Fibroblast of peridontal ligament (primary cell): ENCODE data around the gene ATP10A.

Source experiments
- DNase-seq: peaks from one replicate; pipeline ENCODE4 v3.0.0-alpha.2; 2010; ENCODE audit errors: extremely low read depth

Gene ATP10A

DNA sequence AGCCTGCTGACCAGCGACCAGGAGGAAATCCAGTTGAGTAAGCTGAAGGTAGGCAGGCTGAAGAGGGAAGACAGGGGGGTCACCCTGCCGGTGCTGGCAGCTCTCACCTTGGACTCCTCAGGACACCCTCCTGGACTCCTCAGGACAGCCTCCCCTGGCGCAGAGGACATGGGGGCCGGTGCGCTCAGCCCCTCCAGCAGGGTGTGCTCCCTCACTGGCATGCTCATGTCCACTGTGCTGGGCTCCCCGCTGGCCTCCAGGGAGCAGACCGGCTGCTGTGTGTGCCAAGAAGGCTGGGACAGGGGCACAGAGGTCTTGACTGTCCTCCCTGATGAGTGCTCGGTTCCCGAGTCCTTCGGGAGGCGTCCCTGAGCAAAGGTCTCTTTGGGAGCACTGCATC is 183.6 kb downstream of the ATP10A start:
- no peak for DNase-seq

DNA sequence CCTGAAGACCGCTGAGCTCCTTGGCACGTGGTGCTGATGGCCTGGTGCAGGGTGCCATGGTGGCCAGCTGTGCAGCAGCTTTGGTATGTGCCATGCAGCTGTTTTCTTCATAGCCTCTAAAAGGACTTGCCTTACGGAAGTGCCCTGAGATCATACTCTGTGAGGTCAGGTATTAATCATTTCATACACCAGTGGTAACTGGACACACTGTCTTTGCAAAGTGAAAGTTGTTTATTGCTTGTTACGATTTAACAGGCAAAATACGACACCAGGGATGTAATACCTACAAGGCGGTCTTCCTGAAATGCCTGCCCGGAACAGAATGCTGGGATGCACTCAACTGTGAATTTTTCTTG is 184.6 kb downstream of the ATP10A start:
- no peak for DNase-seq

DNA sequence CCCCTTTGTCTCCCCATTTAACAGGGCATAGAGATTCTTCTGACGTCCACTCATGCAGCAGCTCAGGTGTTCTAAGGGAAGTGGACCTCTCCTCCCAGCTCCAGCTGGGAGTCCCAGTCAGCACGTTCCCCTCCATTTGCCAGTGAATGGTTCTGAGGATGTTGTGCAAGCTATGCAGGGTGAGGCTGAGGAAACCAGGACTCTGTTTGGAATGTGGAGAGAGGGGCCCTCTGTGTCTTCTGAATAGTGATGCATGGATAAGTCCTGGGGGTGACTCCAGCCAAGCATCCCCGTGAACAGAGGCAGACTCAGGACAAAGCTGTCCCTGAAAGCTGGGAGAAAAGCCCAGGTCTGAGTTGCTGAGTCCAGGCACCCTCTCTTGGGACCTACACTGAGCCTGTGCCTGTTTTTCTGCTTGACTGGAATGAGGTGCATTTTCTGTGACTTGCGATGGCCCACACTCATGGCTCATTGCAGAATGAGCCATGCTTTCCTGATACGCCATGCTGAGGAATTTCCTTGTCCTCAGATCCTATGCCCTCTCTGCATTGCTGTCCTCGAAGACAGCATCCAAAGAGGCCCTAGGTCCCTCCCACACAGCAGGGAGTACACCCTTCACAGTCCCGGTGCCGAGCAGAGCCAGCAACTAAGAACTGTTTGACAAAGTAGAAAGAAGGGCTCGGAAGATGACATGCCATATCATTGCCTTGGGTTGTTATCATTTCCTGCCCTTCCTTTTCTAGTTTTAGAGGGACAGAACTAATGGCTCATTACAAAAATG is 185.2 kb downstream of the ATP10A start:
- no peak for DNase-seq

DNA sequence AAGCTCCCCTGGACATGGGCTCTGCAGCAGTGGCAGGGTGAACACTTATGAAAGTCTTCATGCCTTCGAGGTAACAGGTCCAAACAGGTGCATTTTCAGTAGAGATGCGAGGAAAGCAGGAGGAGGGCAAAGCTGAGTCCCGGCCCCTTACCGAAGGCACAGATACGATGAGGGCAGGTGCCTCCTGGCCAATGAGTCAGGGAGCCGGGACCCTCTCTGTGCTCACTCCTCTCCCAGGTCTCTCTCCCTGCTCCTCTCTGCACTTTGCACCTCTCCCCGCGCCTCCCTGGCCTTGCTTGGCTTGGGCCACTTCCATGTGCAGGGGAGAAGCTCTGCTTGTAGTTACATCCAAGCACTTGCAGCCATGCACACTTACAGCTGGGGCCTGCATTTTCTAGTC is 187.1 kb downstream of the ATP10A start:
- DNase-seq = no peak

DNA sequence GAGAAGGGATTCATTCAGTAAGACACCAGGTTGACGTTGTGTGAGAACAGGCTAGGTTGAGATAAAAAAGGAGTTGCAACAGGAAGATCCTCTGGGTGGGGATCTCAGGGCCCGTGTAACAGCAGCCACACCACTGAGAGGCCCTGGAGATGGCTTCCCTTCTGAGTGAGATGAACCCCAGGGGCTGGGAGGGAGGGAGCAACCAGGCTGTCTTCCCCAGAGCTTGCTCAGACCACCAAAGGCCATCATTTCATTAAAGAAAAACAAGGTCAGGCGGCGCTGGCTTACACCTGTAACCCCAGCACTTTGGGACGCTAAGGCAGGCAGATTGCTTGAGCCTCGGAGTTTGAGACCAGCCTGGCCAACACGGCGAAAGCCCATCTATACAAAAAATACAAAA is 187.7 kb downstream of the ATP10A start:
- DNase-seq = no peak

- DNase-seq = no peak
Observed at GRCh38 chr15:25674913-25675312, 188.2 kb downstream of the ATP10A start.

GRCh38 chr15:25673972-25674371 is 189.2 kb downstream of the ATP10A start:
- DNase-seq = no peak

DNA sequence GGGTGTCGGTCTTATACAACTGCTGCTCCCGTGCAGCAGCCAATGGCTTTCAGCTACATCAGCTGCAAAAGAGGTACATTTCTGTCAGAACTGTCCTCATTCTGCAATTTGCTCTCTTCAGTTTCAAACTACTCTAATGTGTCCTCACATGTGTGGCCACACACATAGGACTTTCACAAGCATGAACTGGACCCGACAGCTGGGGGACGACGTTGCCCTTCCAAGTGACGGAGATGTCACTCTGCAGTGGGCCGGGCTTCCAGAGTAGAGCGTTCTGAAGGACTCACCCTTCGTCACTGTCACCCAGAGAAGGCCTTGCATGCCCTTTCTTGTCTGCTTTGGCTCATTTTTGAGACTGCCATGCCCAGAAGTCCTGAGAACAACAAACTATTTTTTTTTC is 189.8 kb downstream of the ATP10A start:
- DNase-seq = no peak

DNA sequence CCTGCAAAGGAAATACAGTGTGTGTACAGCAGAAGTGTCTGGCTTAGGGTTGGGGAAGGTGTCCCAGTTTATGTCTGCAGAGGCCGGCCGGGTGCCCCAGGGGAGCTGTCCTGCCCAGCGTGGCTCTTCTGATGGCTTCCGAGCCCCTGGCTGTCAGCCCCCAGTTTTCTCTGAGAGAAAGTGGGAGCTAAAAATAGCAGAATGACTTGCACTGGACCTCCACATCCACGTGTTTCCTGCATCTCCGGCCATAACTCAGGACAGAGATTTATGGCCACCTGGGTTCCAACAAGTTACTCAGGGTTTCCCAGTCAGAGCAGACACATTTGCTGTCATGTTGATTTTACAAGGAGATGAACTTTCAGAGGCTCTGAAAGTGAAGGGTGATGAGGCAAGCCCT is 192.0 kb downstream of the ATP10A start:
- DNase-seq = no peak

DNA sequence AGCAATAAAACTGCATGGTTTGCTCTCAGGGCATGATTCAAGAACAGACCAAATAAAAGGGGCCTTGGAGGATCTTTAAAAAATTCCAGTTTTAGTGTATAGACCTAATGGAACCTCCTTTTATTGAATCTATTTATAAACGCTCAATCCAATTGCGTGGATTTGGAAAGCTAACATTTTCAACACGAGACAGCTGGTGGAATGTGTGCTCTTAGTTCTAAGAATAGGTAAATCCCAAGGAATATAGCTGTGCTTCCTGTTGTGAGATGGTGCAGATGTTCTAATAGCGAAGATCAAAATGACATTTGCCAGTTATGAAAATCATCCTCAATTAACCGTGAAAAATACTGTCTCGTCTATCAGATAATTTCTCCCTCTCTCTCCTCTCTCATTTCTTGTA is 192.5 kb downstream of the ATP10A start:
- DNase-seq = no peak

- peak; percentile 56 for DNase-seq
Observed at GRCh38 chr15:25670025-25670554, 193.0 kb downstream of the ATP10A start.

GRCh38 chr15:25668901-25669300 is 194.2 kb downstream of the ATP10A start:
- no peak for DNase-seq

GRCh38 chr15:25668236-25668795 is 194.8 kb downstream of the ATP10A start:
- no peak for DNase-seq

DNA sequence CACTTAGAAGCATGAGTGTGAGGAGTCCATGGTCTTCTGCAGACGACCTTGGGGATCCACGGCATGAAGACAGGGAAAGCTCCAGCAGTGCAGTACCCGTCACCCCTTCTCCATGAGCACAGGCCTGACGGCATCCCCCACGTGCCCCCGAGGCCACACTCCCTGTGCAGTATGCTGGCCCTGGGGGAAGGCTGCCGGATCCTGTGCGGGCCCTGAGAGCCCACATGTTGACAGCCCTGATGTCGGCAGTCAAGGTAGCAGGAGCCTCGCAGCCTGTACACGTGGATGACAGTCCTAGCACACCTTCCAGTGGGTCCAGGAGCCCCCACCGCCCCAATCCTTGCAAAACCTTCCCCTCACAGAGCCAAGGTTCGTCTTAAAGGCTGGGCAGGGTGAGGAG is 195.3 kb downstream of the ATP10A start:
- DNase-seq = no peak

DNA sequence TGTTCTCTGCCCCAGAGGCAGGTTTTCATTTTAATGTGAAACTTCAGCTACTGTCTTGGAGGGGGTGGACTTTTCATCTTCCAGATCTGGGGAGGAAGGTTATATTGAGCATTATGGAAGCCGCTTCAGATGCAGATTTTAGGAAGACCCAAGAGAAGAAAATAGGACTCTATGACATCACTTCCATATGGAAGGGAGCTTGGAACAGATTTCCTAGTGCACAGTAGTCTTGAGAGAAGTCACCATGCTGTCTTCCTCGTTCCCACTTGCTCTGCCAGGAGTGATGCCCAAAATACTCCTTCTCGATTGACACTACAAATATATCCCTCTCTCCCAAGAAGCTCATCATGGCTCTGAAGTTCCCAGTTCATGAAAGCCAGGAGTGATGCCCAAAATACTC is 197.2 kb downstream of the ATP10A start:
- DNase-seq = no peak

DNA sequence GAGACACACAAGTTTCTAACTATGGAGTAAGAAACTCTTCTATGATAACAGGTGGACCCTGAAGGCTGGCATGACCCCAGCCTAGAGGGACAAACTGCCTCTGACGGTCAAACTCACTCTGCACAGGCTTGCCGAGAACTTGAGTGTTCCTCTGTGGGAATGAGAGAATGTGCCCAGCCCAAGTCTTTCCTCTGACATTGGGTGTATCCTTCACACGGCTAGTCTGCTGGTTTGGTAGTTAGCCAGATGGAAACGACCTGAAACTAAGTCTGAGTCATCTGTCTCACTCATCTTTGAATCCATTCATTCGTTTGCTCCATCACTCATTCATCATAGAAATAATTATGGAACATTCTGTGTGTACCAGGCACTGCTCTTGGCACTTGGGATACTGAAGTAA is 198.4 kb downstream of the ATP10A start:
- no peak for DNase-seq

DNA sequence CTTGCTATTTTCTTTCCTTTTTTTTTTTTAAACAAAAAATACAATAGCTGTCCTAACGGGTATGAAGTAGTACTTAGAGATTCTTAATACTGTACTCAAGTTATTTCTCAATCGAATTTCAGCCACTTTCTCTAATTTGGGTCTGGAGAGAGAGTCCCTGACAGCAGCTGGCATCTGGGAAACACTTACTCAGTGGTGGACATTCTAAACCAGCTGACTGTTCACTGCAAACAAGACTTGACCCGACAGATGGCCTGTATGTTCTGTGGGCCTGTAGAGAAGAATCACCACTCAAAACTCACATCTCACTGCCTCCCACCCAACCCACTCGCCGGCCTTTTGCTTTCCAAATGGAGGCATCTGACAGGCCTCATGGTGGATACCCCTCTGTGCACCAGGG is 199.6 kb downstream of the ATP10A start:
- no peak for DNase-seq

DNA sequence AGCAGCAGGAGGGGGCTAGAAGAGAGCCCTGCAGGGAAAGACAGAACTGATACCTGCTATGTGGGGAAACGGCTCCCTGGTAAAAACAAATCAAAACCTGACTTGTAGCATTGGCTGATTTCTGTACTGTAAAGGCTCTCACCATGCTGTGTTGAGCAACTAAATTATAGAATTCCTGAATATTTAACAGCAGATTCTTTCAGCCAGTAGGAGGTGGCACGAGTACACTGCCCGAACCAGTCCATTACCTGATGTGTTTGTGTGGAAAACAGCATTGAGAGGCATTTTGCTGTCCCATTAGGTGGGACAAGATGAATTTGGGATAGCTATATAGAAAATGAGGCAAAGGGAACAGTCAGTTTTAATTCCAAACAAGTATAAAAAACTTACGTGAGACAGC is 201.2 kb downstream of the ATP10A start:
- peak; percentile 5 for DNase-seq

DNA sequence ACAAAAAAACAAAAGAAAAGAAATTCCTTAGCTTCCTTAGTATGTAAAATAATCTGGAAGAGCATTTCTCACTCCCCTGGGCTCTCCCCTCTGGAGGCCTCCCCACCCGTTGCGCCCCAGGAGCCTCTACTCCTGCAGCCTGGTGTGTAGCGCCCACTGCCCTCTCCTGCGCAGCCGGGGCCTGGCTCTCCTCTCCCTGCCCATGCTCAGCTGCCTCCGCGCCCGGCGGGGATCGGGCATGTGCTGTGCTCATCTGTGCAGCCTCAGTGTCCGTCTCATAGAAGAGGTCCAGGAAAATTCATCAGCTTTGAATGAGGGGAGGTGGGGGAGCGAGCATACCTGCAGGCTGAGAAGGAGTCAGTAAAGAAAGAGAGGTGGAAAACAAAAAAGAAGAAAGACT is 203.9 kb downstream of the ATP10A start:
- DNase-seq = no peak

DNA sequence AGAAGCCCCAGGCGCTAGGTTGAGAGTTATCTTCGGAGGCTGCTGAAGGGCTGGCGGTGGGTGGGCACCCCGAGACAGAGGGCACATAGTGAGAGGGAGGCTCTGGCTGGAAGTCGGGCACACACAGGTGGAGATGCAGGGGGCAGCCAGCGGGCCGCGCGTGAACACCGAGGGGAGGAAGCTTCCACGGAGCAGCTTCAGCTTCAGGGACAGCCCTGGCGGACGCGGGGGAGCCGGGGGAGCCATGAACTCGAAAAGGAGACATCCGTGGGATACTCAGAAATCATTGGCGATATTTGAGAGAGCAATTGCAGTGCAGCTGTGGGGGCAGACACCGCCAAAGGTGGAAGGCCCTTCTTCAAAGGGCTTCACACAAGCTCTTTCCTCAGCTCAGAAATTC is 204.6 kb downstream of the ATP10A start:
- DNase-seq = no peak

- no peak for DNase-seq
Observed at GRCh38 chr15:25655207-25655948, 207.7 kb downstream of the ATP10A start.

GRCh38 chr15:25653371-25653770 is 209.8 kb downstream of the ATP10A start:
- DNase-seq = no peak

GRCh38 chr15:25652704-25653103 is 210.4 kb downstream of the ATP10A start:
- DNase-seq = no peak
